Measurements from ENCODE around the gene LIN28B. TPM values are rescaled to one million over a fixed set of nuclear protein-coding genes. Genes with fewer than 3 reads are reported as not detected.

Gene LIN28B
- total RNA-seq, 1 experiment from 2014 or later: 21.6 TPM

GRCh38 chr6:104995989-104996617 lies 39.2 kb downstream of the LIN28B start:
- no peak overlapping the region for H3K27ac ChIP-seq (ENCODE audit: low read depth, low read length, poor library complexity, severe bottlenecking)
- no peaks in the 10 kb centered on the region for H3K27me3 ChIP-seq (replicated peaks; ENCODE audit: insufficient read depth, low read depth, low read length, poor library complexity)
- POLR2A ChIA-PET (ENCODE audit: low non-redundant PET): interaction anchor here (0.8 kb wide), 1 partner anchor 12 kb away, joined by 5 read pairs; no protein-coding TSS in a partner anchor
- peaks cover 6% of the 10 kb centered on the region for H3K4me1 ChIP-seq (ENCODE audit: insufficient read depth, low read length, poor library complexity, severe bottlenecking)
- TF ChIP-seq CTCF (conservative IDR thresholded peaks at IDR 0.05; ENCODE audit: low read depth, low read length): 0 out of 2 replicates have a peak, but pooled peaks have one; percentile 26
- TF ChIP-seq EZH2 (IDR thresholded peaks at IDR 0.05; ENCODE audit: borderline replicate concordance, low read depth, low read length, poor library complexity, severe bottlenecking): no peak
- CTCF ChIA-PET: interaction anchor here (1.5 kb wide), 1 partner anchor 82 kb away, joined by 3 read pairs; no protein-coding TSS in a partner anchor
- intact Hi-C loops (cut with micrococcal nuclease; ENCODE audit: unreplicated experiment): loop anchor here (1.0 kb wide), 1 partner anchor 82 kb away; no protein-coding TSS in a partner anchor
- BruUV-seq (replicated peaks): no TSS peak
- DNase-seq (ENCODE audit: low spot score): peak; percentile 14
- no peaks in the 10 kb centered on the region for H3K36me3 ChIP-seq (ENCODE audit: insufficient read depth, low read length, poor library complexity, severe bottlenecking)
- no peaks in the 10 kb centered on the region for H3K9me3 ChIP-seq (ENCODE audit: low read depth, low read length, poor library complexity, severe bottlenecking)
- no peak overlapping the region for H3K4me3 ChIP-seq (ENCODE audit: low read depth, low read length, poor library complexity, severe bottlenecking)

DNA sequence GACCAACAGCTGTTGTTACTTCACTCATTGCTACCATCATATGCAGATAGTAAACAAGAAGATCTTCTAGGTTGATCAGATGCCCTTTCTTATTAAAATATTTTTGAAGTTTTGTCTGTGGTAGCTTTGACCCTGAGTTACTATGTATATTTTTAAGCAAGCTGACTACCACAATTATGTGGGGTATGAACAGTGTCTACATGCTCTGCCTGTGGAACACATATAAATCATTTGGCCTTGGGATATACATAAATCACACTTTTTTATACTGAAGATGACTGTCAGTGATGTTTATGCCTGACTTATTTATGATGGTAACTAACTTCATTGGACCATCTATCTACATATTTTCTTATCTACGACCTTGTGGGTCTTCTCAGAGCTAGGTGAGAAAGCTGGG lies 44.2 kb downstream of the LIN28B start:
- intact Hi-C loops (cut with micrococcal nuclease; ENCODE audit: unreplicated experiment): no loop called here
- no peak overlapping the region for H3K4me3 ChIP-seq (ENCODE audit: low read depth, low read length, poor library complexity, severe bottlenecking)
- TF ChIP-seq EZH2 (IDR thresholded peaks at IDR 0.05; ENCODE audit: borderline replicate concordance, low read depth, low read length, poor library complexity, severe bottlenecking): no peak
- no peak for TF ChIP-seq CTCF (conservative IDR thresholded peaks at IDR 0.05; ENCODE audit: low read depth, low read length)
- H3K27me3 ChIP-seq (replicated peaks; ENCODE audit: insufficient read depth, low read depth, low read length, poor library complexity): no peaks in the 10 kb centered on the region
- ChIA-PET POLR2A (ENCODE audit: low non-redundant PET) (no interaction called here), CTCF (no interaction called here)
- no peaks in the 10 kb centered on the region for H3K9me3 ChIP-seq (ENCODE audit: low read depth, low read length, poor library complexity, severe bottlenecking)
- H3K27ac ChIP-seq (ENCODE audit: low read depth, low read length, poor library complexity, severe bottlenecking): no peak overlapping the region
- peaks cover 6% of the 10 kb centered on the region for H3K4me1 ChIP-seq (ENCODE audit: insufficient read depth, low read length, poor library complexity, severe bottlenecking)
- H3K36me3 ChIP-seq (ENCODE audit: insufficient read depth, low read length, poor library complexity, severe bottlenecking): no peaks in the 10 kb centered on the region
- no TSS peak for BruUV-seq (replicated peaks)
- DNase-seq (ENCODE audit: low spot score): no peak

DNA sequence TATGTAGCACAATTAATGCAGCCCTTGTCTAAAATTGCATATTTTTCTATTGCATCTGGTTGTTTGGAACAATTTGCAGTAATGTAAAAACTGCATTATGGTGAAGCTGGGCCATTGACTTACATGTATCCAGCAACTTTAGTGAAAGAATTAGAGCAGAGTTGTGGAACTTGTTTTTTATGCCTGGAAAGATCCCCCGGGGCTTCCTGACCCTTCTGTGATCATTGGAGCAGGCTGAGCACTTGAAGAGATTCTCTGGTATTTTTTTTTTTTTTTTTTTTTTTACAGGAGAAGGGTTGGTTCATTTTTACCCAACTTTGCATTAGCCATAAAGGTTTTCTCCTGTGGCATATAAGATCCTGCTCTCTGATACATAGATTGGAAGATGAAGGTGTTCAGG lies 45.0 kb downstream of the LIN28B start:
- intact Hi-C loops (cut with micrococcal nuclease; ENCODE audit: unreplicated experiment): no loop called here
- Histone ChIP-seq H3K9me3 (ENCODE audit: low read depth, low read length, poor library complexity, severe bottlenecking) (no peaks in the 10 kb centered on the region), H3K4me1 (ENCODE audit: insufficient read depth, low read length, poor library complexity, severe bottlenecking) (peaks cover 6% of the 10 kb centered on the region), H3K4me3 (ENCODE audit: low read depth, low read length, poor library complexity, severe bottlenecking) (no peak overlapping the region), H3K27ac (ENCODE audit: low read depth, low read length, poor library complexity, severe bottlenecking) (no peak overlapping the region), H3K27me3 (replicated peaks; ENCODE audit: insufficient read depth, low read depth, low read length, poor library complexity) (no peaks in the 10 kb centered on the region), H3K36me3 (ENCODE audit: insufficient read depth, low read length, poor library complexity, severe bottlenecking) (no peaks in the 10 kb centered on the region)
- BruUV-seq (replicated peaks): no TSS peak
- ChIA-PET CTCF (no interaction called here), POLR2A (ENCODE audit: low non-redundant PET) (no interaction called here)
- DNase-seq (ENCODE audit: low spot score): no peak
- TF ChIP-seq EZH2 (IDR thresholded peaks at IDR 0.05; ENCODE audit: borderline replicate concordance, low read depth, low read length, poor library complexity, severe bottlenecking) (no peak), CTCF (conservative IDR thresholded peaks at IDR 0.05; ENCODE audit: low read depth, low read length) (no peak)
